GM12878 (cell line): ENCODE measurements around the gene BFSP1.

Experiments
- CTCF ChIP-seq, 3 experiments: IDR thresholded peaks in 2 of 3; conservative IDR thresholded peaks in 1 of 3; 2 replicates each; pipeline ENCODE4 v1.5.1; 2011; ENCODE audit warnings: low read depth in 3 of 3, low read length in 3 of 3, mild to moderate bottlenecking in 3 of 3, control low read depth in 2 of 3, moderate library complexity in 2 of 3, inconsistent platforms in 1 of 3, mixed read lengths in 1 of 3; ENCODE audit not compliant: control insufficient read depth in 2 of 3, insufficient read depth in 1 of 3; ENCODE audit errors: extremely low read depth in 1 of 3
- EZH2 ChIP-seq: IDR thresholded peaks from 2 replicates; pipeline ENCODE4 v1.6.1; 2012; ENCODE audit warnings: low read depth, mild to moderate bottlenecking, control low read depth, inconsistent platforms, low read length, borderline replicate concordance; ENCODE audit not compliant: control insufficient read depth
- MXI1 ChIP-seq: fragments of 150-350 bp; IDR thresholded peaks from 2 replicates; pipeline ENCODE4 v1.6.1; 2011; ENCODE audit warnings: low read depth, mild to moderate bottlenecking, inconsistent platforms, low read length, improper control_type of control experiment
- NFIC ChIP-seq: IDR thresholded peaks from 2 replicates; pipeline ENCODE4 v1.6.1; 2012; ENCODE audit warnings: low read depth, mild to moderate bottlenecking, inconsistent platforms, low read length, moderate library complexity
- POLR2A ChIP-seq: IDR thresholded peaks from 2 replicates; pipeline ENCODE4 v1.6.1; 2011; ENCODE audit warnings: low read depth, mild to moderate bottlenecking, low read length
- PRDM15 ChIP-seq: fragments of 450-650 bp; formaldehyde crosslinking; IDR thresholded peaks from 2 replicates; pipeline ENCODE4 v1.4.0; 2020; ENCODE audit warnings: mild to moderate bottlenecking, moderate library complexity
- RBBP5 ChIP-seq: fragments of 200-600 bp; sonication (generic); conservative IDR thresholded peaks from 2 replicates; pipeline ENCODE4 v1.6.1; 2016
- RELA ChIP-seq: fragments of 450-650 bp; IDR thresholded peaks from 2 replicates; pipeline ENCODE4 v1.8.0; 2014; ENCODE audit warnings: borderline replicate concordance; ENCODE audit not compliant: partially characterized antibody
- REST ChIP-seq: IDR thresholded peaks from 2 replicates; pipeline ENCODE4 v1.6.1; 2012; ENCODE audit warnings: mild to moderate bottlenecking, low read depth, low read length
- SIN3A ChIP-seq: IDR thresholded peaks from 2 replicates; pipeline ENCODE4 v1.6.1; 2012; ENCODE audit warnings: low read depth, low read length, improper control_type of control experiment
- SP1 ChIP-seq: IDR thresholded peaks from one replicate; pipeline ENCODE4 v1.6.1; 2011; ENCODE audit warnings: low read depth, low read length
- SREBF2 ChIP-seq: IDR thresholded peaks from 2 replicates; pipeline ENCODE4 v1.6.1; 2012; ENCODE audit warnings: mild to moderate bottlenecking, low read length
- YY1 ChIP-seq: IDR thresholded peaks from 2 replicates; pipeline ENCODE4 v1.6.1; 2011; ENCODE audit warnings: low read depth, mild to moderate bottlenecking, low read length

- TF ChIP-seq RELA, result no peak
- TF ChIP-seq YY1, result no peak
- TF ChIP-seq NFIC, result no peak
- no peak for TF ChIP-seq SP1
- TF ChIP-seq POLR2A, result no peak
- no peak for TF ChIP-seq SIN3A
- no peak for TF ChIP-seq CTCF (IDR thresholded peaks at IDR 0.05 in 2 of 3, conservative IDR thresholded peaks at IDR 0.05 in 1 of 3; ENCODE audit: control insufficient read depth in 2 of 3, extremely low read depth in 1 of 3, insufficient read depth in 1 of 3, low read depth in 3 of 3, low read length in 3 of 3)
- TF ChIP-seq EZH2, result no peak
- no peak for TF ChIP-seq REST
- no peak for TF ChIP-seq MXI1
- no peak for TF ChIP-seq PRDM15 (CRISPR knock-in tag)
- TF ChIP-seq RBBP5, result no peak
- TF ChIP-seq SREBF2, result no peak
These were observed 39.7 kb downstream of the BFSP1 start for GRCh38 chr20:17491488-17491887.
